ENCODE results near the gene PDE9A. TPM values are rescaled to one million over a fixed set of nuclear protein-coding genes. Genes with fewer than 3 reads are reported as not detected.

The PDE9A gene
- total and polyA plus RNA-seq, 2 of the 4 experiments (the other 2 are of a cell fraction) = 0.89 to 0.90 TPM

DNA sequence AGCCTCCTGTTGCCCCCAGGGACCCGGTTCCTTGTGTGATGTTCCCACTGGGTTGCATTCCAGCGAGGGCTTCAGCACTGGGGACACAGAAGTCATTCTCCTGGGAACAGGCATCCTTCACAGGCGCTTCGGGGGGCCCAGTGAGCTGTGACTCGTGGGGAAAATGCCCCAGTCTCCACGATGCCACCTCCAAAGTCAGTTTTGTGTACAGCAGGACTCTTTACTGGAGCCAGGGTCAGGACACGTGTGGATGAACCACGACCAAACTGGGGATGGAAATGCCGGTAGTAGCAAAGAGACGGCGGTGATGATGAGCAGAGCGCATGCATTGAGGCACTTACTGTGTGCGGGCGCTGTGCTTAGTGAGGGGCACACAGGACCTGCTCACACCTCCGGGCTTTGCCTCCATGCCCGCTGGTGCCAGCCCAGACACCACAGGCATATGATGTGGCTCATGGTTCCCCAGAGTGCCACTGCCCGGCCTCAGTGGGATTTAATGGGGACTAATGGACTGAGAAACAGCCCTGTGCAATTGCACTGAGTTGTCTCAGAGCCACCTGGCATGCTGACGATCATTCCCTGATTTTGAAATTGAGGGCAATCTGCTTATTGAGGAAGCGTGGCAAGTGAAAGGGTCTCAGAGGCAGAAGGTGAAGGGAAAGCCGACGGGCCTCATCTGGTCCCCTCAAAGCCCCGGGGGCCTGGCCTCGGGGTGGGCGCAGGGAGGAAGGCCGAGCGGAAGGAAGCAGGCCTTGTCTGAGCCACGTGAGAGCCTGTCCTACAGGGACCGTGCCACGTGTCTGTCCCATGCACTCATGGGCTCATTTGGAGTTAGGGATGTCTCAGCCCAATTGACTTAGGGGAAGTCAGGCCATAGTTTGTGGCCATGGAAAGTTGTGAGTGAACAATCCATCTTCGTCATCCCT, 91.4 kb downstream of the PDE9A start:
- Histone ChIP-seq H3K9ac (ENCODE audit: low read depth, low read length) (no peak overlapping the region), H3K79me1 (ENCODE audit: low read depth in 1 of 2, low read length in 2 of 2) (no peaks in the 10 kb centered on the region), H2BK20ac (ENCODE audit: low read depth, low read length) (no peak overlapping the region), H3K18ac (ENCODE audit: low read depth, low read length) (no peak overlapping the region), H4K91ac (ENCODE audit: insufficient read depth, low read depth, low read length) (no peak overlapping the region), H2AK9ac (replicated peaks; ENCODE audit: low read depth, low read length, poor library complexity) (no peak overlapping the region), H4K5ac (ENCODE audit: low read depth, low read length) (no peak overlapping the region), H3K36me3 (ENCODE audit: control insufficient read depth, insufficient read depth, low read length) (no peaks in the 10 kb centered on the region), H3K27me3 (ENCODE audit: control insufficient read depth, insufficient read depth, low read length) (peaks cover 2% of the 10 kb centered on the region), H3K27ac (ENCODE audit: insufficient read depth, low read length) (no peak overlapping the region), H3K14ac (replicated peaks; ENCODE audit: low read depth, low read length) (no peak overlapping the region), H2BK5ac (ENCODE audit: low read depth, low read length, poor library complexity, severe bottlenecking) (no peak overlapping the region), H3K9me3 (ENCODE audit: control insufficient read depth, insufficient read depth, low read length) (no peaks in the 10 kb centered on the region), H4K20me1 (ENCODE audit: insufficient read depth, low read length) (no peaks in the 10 kb centered on the region), H4K8ac (ENCODE audit: low read depth in 2 of 2, low read length in 2 of 2) (no peak overlapping the region), H3K4me1 (ENCODE audit: control insufficient read depth, insufficient read depth, low read length) (no peaks in the 10 kb centered on the region), H2BK15ac (ENCODE audit: low read depth, low read length) (no peak overlapping the region), H2AFZ (replicated peaks; ENCODE audit: low read length, poor library complexity) (peak overlapping the region; percentile 33), H3K4me3 (ENCODE audit: insufficient read depth, low read depth, low read length) (no peak overlapping the region), H3K23ac (ENCODE audit: low read depth, low read length) (no peak overlapping the region), H3K4me2 (ENCODE audit: low read depth, low read length) (no peak overlapping the region), H2BK120ac (ENCODE audit: low read depth, low read length) (no peak overlapping the region), H2AK5ac (ENCODE audit: low read depth, low read length) (no peak overlapping the region), H3K4ac (ENCODE audit: low read depth, low read length) (no peak overlapping the region), H3K9me1 (ENCODE audit: insufficient read depth, low read length) (no peaks in the 10 kb centered on the region), H3K56ac (ENCODE audit: extremely low read depth, insufficient read depth, low read length) (no peak overlapping the region)
- ChIA-PET CTCF (no interaction called here), POLR2A (ENCODE audit: unreplicated experiment) (no interaction called here)
- TF ChIP-seq MAFK (IDR thresholded peaks at IDR 0.05; ENCODE audit: low read depth, low read length) = no peak
- TF ChIP-seq RCOR1 (IDR thresholded peaks at IDR 0.05; ENCODE audit: insufficient replicate concordance, low read length) = no peak
- DNase-seq (no peak), ATAC-seq (ENCODE audit: low read depth) (no peak)
- intact Hi-C loops (cut with micrococcal nuclease) (no loop called here), dilution Hi-C loops (cut with HindIII; ENCODE audit: low sequenced_read_pairs, unreplicated experiment) (no loop called here), in situ Hi-C loops (cut with MboI; ENCODE audit: low sequenced_read_pairs) (no loop called here)
- BruUV-seq (replicated peaks) = no TSS peak
- WGBS, 2 experiments (ENCODE audit: extremely low coverage in 2 of 2, insufficient read length in 1 of 2) = 81% methylated on average over 22 of the region's 30 CpGs; no CpG with 5 or more reads in 1 of the 2 experiments
